ENCODE measurements around the gene BRI3.

The BRI3 gene

DNA sequence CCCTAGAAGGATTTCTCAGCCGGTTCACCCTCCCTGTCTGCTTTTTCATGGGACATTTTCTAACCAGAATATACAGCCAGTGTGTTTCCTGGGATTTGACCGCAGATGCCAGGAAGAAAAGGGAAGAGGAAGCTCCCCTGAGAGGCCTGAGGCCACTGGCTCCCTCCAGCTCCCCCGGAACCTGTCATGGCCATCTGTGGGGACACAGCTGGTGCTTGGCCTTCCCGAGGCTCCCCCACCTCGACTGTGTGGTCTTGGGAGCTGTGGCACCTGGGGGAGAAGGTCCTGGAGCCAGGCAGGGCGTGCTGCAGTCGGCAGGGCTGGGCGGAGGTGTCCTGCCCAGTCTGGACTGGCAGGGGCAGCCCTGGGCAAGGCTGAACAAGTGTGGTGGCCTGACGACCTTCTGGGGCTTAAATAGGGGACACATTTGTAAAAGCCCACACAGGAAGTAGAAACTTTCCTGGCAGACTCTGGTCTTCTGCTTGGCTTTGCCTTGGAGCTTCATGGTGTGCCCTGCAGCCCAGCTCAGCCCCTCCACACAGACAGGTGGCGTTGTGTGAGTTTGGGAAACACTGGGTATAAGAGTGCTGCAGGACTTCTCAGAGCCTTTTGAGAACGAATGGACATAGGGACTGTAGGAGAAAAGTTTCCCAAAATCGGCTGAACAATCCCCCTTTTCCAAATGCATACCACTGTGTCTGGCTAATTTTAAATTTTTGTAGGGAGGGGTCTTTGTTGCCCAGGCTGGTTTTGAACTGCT lies 6.8 kb downstream of the BRI3 start:
- DNase-seq, result no peak

DNA sequence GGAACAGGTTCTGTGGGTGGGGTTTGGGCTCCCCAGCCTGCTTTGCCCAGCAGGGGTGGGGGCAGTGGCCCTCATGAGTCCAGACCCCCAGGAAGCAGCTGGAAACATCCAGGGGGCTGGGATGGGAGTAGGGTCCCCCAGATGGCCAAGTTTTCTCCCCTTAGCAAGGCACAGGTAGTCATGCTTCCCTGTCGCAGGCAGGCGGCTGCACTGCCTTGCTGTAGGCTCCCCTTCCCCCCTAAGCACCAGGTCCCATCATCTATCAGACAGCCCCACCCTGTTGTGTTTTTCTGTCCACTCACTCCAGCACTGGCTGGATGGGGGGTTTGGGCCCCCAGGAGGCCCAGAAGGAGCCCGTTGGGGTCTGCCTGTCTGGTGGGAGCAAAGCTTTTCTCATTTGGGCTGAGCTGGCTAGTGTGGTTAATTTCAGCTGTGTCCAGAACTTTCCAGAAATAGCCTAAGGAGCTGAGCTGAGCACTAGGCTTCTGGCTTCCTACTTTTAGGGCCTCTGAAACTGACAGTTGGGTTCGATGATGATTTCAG lies 7.9 kb downstream of the BRI3 start:
- DNase-seq, result no peak

DNA sequence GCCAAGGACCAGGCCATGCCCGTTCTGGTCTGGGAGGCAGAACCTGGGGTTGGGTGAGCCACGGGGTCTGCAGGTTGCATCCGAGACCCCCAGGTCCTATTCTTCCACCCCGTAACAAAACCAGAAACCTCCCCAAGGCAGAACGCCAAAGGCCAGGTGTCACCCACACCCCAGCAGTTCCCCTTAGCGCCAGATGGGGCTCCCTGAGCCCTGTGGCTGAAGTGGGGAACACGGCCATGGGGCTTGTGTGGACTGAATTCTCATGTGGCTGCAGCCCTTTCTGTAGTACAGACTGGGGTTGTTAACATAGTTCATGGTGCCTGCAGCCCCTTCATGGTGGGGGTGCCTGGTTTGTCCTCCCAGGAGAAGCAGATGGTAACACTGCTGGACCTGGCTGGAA lies 10.2 kb downstream of the BRI3 start:
- DNase-seq, result no peak

DNA sequence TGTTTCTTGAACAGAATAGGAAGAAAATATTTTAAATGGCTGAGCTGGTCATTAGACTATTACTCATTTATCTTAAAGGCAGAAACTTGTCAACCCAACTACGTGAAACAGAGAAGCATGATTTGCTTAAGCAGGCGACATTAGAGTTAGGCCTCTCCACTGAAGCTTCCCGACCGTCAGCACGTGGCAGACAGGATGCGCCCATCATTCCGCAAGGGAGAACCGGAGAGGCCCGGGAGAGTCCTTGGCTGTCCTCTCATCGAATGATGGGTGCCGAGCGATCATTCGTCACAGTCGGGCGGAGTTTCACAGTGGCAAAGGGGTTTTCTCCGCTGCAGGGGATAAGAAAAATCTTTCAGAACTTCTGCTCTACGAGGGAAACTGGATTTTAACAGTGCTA lies 11.8 kb downstream of the BRI3 start:
- DNase-seq, result no peak

DNA sequence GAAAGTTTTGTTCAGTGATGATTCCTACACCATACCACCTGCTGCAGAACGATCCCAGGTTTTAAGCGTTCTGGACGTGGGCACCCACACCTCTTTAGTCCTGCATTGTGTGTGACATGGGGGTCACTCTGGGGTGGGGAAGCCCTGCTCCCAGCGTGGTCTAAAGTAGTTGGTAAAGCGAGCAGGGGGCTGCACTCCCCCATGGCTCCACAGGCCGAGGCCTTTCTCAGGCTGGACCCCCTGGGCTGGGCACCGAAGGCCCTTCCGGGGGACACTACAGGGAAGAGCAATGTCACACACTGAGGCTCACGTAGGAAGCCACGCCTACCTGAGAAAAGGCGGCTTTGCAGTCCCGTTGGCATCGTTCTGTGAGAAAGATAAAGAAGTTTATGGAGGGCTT lies 12.3 kb downstream of the BRI3 start:
- no peak for DNase-seq

DNA sequence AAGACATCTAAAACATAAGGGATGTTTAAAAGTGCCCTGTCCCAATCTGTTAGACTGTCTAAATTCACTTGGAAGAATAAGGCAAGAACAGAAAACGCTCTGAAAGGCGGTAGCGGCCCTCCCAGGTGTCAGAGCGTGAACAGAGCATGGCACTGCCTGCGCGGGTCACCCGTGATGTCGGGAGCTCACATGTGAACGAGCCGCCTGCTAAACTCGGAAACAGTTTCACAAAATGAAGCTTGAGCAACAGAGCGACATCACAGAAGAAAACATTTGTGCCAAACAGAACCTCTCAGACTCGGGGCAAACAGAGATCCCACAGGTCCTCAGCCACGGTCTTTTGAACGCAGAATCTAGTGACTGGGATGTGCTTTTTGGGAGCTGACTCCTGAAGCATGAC lies 12.8 kb downstream of the BRI3 start:
- no peak for DNase-seq

DNA sequence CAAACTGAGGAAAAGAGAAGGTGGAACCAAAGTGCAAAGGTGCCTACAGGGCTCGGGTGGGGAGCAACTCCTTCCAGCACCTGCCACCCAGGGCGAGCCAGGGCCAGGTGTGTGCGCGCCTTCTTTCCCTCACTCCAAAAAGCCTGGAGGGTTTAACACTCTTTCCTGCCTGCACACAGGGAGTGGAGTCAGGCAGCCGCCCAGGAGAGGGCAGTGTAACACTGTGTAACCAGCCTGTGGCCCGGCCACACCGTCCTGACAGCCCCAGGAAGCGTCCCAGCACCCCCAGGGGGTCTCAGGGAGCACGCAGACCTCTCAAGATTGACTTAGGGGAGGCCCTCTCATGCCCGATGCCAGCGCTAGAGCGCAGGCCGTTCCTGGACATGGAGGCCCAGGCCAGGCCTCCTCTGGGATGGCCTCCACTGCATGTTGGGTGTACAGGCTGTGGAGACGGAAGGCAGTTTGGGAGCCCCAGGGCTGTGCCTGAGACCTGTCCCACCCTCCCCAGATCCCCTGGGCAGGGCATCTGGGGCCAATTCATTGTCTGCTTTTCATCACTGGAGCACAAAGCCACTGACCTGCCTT lies 13.4 kb downstream of the BRI3 start:
- no peak for DNase-seq

DNA sequence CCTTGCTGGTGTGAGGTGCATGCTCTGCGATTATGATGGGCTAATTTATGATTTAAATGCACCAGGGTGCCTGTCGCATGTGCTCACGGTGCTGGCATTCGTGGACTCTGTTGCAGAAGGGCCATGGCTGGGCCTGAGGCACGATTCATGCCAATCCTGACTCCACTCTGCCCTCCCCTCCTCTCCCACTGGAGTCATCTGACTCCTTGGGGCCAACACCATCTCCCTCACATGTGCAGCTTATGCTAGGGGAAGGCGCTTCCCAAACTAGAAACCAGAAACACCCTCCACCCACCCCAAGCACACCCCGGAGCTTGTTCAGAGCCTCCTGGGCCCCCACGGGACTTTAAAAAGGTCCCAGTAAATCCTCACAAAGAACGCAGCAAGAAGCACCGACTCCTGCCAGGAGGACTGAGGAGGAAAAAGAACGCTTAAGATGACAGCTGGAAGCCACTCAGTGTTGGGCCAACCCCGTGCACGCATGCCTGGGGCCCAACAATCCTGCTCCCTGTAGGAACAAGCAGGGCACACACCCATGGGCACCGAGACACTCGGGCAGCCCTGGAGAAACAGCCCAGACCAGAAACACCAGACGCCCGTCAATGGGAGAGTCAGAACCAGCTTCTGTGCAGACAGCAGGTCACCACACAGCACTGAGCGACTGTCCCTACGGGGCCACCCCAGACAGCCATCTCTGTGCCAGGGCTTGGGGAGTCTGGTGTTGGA lies 14.1 kb downstream of the BRI3 start:
- no peak for DNase-seq

DNA sequence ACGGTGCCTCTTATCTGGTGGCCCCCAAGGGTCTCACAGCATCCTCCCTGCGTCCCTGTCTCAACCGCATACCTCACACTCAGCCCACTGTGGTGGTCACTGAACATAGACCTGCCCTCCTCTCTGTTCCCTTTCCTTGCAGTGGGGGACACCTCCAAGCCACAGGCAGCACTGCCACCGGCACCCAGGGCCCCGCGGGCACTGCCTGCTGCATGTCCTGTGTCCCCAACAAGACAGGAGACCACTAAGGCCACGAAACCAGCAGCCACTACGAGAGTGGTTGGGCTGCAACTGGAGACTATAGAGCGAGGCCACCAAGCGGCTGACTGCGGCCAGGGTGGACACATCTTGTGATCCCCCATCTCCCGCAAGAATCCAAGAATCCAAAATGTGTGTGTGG lies 15.3 kb downstream of the BRI3 start:
- no peak for DNase-seq

DNA sequence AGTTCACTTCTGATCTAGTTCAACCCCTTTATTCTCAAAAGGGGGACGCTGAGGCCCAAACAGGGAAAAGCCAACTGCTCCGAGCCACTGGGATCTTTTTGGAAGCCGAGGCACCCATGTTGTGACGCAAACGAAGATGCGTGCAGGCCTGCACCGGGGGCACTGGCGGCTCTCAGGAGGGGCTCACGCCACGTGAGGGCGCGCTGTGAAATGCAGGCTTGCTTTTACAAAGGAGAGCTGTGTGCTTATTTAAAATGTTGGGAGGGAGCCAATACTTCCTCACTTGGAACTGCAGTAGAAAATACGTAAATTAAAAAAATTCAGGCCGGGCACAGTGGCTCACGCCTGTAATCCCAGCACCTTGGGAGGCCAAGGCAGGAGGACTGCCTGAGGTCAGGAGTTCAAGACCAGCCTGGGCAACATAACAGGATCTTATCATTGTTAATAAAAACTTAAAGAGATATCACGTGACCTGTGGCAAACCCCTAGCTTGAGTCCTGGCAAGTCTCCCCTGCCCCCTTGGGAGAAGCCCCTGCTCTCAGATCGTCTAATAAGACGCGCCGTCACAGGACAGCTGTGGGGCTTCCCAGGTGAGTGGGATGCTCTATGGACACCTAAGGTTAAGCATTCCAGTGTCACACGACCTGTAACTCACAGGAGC lies 16.3 kb downstream of the BRI3 start:
- DNase-seq, result no peak

DNA sequence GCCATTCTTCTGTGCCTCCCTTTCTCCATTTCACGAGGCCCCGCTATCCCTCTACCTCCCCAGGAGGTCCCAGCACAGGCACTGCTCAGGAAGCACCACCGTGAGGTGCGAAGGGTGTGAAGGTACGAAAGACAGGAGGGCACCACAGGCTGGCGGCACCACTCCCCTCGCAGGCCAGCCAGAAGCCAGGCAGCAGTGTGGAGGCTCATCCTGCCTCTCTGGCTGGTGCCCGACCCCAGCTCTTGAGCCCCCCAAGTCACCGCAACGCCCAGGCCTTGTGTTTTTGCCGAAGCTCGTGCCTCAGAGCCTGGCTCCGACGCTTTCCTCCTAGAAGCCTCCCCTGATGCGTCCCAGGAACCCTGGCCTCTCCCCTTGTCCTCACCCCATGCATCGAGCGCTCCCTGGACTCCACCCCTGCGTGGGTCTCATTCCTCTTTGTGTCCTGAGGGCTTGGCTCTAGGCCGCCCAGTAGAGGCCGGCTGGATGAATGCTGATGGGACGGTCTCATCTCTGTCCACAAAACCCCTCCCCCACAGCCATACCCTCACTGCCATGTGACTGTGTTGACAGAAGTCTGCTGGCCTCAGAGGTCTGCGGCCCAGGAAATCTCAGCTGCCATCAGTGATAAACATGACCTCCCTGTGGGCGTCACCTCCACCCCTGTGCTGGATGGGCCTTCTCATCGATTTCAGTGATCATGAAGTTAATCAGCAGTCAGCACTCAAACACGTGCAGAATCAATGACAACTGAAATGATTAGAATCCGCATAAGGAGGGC lies 19.3 kb downstream of the BRI3 start:
- DNase-seq, result no peak

DNA sequence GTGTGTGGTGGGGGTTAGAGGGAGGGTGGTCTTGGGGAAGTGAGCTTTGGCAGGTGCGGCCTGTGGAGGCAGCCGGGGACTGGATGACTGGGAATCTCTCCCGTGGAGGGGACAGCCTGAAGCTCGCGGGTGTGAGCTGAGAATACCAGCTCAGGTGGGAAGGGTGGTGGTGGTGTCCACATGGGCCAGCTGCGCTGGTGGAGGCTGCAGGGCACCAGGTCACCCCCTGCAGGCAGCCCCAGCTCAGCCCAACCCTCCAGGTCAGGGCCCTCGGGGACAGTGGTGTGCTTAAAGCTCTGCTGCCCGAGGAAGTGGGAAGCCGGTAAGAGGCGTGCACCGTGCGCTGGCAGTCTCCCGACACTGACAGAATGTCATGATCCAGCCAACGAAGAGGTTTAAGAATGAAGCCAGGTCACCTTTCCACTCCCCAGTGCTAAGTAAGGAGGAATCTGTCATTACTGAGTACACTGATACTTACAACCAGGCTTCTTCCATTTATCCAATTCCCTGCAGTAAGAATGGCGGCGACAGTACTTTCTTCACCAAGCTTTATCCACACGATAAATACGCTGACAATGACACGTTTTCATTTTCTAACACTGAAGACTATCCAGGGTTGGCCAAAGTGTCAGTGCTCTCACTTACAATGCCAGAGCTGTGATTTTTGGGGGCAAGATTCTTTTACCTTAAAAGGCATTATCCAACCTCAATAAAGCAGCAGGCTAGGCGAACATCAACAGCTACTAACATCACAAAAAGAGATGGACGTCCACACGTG lies 20.4 kb downstream of the BRI3 start:
- DNase-seq, result no peak

DNA sequence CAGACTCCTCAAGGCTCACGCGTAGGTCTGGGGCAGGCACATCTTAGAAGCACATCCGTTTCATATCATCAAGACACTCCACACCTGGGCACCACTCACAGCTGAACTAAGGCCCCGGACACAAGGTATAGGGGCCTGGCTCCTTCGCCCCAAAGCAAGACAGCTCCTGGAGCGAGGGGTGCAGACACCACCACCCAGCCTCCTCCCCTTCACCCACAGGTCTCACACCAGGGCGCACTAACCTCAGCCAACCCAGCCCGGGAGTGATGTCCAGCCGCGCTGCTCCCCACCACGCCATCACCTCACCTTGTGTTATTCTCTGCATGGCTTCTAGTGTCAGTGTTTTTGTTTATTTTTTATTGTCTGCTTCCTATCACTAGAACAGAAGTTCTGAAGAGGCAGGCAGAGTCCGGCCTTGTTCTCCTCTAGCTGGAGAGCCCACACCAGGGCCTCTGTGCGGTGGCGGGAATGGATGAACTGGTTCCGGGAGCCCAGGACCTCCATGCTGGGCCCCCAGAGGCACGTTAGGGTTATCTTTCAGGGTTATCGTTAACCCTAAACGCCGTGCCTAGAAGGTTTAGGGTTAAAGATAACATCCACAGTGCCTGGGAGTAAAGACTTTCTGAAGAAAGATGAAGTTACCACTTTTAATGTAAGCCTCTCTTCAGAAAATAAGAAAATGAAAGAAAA lies 21.8 kb downstream of the BRI3 start:
- DNase-seq, result no peak

DNA sequence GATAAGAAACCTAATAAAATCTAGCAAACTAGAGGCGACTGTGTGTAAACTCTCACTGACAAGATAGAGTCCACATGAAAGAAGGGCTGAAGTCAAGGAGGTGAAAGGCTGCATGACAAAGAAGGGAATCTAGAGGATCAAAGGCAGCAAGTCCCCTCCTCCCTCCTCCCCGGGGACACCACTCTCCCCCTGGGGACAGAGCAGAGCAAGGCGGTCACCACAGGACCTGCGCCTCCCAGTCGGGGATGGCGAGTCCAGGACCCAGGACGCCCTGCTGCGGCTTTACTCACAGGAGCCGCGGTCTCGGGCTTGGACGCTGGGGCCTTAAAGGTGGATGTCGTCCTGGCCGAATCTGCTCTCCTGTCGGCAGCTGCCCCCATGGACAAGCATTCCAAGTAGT lies 22.4 kb downstream of the BRI3 start:
- DNase-seq, result no peak

DNA sequence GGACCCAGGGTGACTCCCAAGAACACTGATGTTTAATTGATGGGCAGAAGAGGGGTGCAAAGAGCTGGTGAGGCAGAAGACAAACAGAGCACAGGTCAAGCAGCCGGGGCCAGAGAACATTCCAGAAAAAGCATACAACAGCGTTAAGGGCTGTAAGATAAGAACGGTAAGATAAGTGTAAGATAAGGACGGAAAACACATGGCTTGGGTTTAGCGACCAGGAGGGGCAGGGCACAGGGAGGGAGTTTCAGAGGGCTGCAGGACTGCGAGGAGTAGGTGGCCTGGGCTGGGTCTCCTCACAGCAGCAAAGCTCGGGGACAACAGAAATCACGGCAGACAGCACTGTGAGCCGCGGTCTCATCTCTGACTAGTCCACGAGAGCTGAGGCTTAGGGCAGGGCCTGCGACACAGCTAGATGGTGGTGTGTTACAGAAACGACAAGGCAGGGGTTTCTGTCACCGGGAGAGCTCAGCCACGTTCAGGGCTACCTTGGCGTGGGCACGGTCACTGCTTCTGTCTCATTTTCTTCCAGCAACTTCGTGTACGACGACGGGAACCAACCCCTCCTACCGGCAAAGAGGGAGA lies 24.6 kb downstream of the BRI3 start:
- DNase-seq, result no peak

DNA sequence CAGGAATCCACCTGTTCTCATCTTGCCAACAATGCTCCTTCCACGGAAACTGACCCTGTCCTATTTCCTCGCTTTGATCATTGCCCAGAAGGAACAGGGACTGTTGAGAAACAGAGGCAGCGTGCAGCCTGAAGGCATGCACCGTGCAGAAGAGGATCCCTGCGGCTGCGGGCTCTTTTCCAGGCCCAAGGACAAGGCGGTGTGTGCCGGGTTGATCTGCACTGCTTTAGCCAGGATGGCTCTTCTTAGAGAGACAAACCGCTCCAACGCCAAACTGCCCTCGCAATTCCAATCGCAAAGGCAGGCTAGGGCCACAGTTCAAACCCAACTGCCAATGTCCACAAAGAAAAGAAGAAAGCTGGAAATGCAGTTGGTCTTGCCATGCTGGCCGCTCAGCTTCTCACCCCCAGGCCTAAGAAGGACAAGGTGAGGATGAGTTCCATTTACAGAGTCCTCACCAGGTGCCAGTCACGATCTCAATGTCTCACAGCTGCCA lies 26.5 kb downstream of the BRI3 start:
- DNase-seq, result no peak

DNA sequence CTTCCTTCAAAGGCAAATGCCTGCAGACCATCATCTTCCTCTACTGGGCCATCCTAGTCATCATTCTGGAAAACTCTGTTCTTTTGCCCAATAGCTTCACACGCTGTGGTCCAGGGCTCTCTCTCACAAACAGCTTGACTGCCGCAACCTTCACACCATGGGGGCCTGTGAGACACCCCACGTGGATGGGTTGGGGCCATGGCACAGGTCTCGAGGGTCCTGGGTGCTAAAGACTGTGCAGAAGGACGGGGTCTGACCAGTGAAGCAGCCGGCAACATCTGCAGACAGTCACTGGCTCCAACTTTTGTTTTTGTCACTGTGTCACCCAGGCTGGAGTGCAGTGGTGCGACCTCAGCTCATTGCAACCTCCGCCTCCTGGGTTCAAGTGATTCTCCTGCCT lies 28.1 kb downstream of the BRI3 start:
- no peak for DNase-seq

DNA sequence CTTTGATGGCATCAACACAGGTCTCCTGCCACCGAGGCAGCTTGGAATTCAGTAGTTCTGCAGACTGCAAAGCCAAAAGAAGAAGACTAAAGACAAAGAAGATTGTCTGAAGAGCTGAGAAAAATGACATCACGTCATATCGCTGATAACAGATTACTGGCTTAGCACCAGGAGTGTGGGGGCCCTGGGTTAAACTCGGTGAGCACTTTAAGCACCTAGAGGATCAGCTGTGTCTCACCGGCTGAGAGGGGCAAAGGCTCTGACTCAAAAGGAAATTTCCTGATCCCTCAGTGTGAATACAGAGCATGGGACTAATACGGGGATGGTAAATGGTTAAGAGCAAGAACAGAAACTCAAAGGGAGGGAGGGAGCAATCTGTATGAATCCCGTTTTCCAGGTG lies 30.7 kb downstream of the BRI3 start:
- no peak for DNase-seq

DNA sequence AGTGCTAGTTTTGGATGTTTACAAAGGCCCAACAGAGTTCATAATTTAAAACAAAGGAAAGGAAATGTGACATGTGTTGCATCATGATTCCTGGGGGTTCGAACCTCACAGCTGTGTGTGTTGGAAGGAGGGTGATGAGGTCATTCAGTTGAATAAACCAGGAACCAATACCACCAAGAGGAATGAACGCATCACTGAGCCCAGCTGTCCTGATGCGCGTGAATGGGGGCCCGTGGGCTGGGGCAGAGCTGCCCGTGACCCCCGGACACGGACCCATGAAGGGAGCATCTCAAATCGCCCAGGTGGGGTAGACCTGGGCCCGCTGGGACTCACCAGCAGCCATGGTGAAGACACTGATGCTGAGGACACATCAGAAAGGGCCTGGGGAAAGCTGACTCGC lies 33.0 kb downstream of the BRI3 start:
- DNase-seq, result no peak

DNA sequence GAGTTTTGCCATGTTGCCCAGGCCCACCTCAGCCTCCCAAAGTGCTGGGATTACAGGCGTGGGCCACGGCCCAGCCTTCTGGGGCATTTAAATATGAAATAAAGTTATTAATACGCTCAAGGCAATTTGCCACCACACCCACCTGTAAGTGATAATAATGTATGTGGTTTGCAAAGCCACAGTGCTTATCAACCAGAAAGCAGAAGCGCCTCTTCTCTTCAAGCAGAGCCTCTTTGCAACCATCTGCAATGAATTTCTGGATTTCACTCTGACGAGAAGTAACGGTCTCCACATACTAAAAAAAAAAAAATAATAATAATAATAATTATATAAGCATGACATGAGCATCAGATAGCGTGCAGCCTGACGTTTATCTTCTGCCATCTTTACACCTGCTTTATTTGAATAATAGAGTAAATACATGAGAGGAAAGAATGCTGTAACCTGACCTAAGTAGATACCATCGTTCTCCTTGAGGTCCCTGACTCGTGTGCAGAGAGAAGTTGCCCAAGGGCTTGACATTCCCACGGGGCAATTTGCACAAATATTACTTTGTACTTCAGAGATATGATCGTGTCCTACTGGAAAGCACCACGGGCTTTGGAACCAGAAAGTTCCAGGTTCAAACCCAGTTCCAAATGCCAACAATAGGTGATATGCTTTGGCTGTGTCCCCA lies 34.0 kb downstream of the BRI3 start:
- DNase-seq, result no peak

Measured in activated naive CD4-positive, alpha-beta T cell treated with Interleukin-2 at 50 U/mL for 16 hours (primary cell).